SJCRH30 (cell line): ENCODE results near the gene FGF22. TPM values are rescaled to one million over a fixed set of nuclear protein-coding genes. Genes with fewer than 3 reads are reported as not detected.
"Not testable (repeated sequence)": the region's sequence is repeated elsewhere in the genome, so short reads cannot be mapped to it uniquely, and the experiment has no call there.

ENCODE experiments used
- DNase-seq, 2 experiments: peaks; one replicate each; pipeline ENCODE4 v3.0.0-alpha.2; 2015 to 2020
- H3K27ac ChIP-seq: fragments of 250-450 bp; sonication (Bioruptor Pico); 2 replicates; pipeline ENCODE4 v1.5.1; 2020; ENCODE audit warnings: mild to moderate bottlenecking, moderate library complexity
- H3K27me3 ChIP-seq: fragments of 250-450 bp; sonication (Bioruptor Pico); 2 replicates; pipeline ENCODE4 v1.5.1; 2020; ENCODE audit warnings: mild to moderate bottlenecking, moderate library complexity
- H3K36me3 ChIP-seq: fragments of 250-450 bp; sonication (Bioruptor Pico); 2 replicates; pipeline ENCODE4 v1.5.1; 2020; ENCODE audit warnings: mild to moderate bottlenecking, moderate library complexity
- H3K4me1 ChIP-seq: fragments of 250-450 bp; sonication (Bioruptor Pico); 2 replicates; pipeline ENCODE4 v1.5.1; 2020; ENCODE audit warnings: mild to moderate bottlenecking, moderate library complexity
- H3K4me3 ChIP-seq: fragments of 250-450 bp; sonication (Bioruptor Pico); 2 replicates; pipeline ENCODE4 v1.5.1; 2020; ENCODE audit warnings: mild to moderate bottlenecking, moderate library complexity
- H3K9me3 ChIP-seq: fragments of 250-450 bp; sonication (Bioruptor Pico); replicated peaks from 2 replicates; pipeline ENCODE4 v1.5.1; 2020; ENCODE audit warnings: mild to moderate bottlenecking, moderate library complexity
- total RNA-seq: library from RNA; depleted of rRNA; stranded (reverse); fragments of >200 nt; shearing (Covaris generic); gene quantifications from 2 replicates; pipeline ENCODE4 v1.2.3, GENCODE V29; 2014

FGF22 gene
- total RNA-seq, 1 experiment from 2014 or later = not detected

DNA sequence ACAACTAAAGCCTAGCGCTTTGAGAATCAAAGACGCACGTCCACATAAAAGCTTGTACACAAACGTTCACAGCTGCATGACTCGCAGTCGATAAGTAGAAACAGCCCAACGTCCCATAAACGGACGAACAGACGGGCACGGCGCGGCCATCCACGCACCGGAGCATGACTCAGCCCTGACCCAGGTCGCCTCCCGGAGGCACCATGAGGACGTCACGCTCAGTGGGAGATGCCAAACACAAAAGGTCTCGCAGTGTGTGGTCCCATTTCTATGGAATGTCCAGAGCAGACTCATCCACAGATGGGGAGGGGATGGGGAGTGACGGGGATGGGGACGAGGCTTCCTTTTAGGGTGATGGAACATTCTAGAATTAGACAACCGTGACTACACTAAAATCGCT is 15.7 kb upstream of the FGF22 start:
- DNase-seq = no peak
- Histone ChIP-seq H3K27ac (no peak overlapping the region), H3K27me3 (no peaks in the 10 kb centered on the region), H3K36me3 (peaks cover 32% of the 10 kb centered on the region), H3K9me3 (no peaks in the 10 kb centered on the region), H3K4me1 (no peaks in the 10 kb centered on the region), H3K4me3 (no peak overlapping the region)

DNA sequence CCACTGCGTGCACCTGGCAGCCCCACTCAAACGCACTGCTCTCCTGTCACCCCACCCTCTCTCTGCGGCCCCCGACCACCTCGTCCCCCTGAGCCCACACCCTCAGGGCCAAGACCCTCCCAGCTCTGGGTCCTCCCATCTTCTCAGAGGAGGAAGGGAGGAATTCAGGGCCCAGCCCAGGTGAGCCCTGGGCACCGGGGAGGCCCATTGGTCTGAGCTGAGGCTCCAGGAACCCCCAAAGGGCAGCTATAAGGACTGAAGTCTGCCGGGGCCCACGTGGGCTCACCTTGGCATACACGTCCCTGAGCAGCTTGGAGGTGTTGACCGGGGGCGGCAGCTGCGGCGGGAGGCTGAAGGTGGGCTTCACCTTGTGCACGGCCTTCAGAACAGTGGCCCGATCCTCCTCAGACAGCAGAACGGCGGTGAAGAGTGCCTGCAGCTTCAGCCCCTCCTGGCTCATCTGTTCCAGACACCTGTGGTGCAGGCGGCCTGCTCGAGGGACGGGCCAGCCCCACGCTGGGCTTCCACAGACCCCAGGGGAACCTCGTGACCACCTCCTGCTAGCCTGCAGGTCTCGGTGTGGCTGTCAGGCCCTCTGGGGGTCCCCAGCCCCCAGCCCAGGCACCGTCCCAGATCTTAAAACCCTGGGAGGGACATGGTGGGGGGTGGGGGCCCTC is 15.1 kb upstream of the FGF22 start:
- Histone ChIP-seq H3K4me3 (no peak overlapping the region), H3K4me1 (no peaks in the 10 kb centered on the region), H3K27me3 (no peaks in the 10 kb centered on the region), H3K27ac (no peak overlapping the region), H3K9me3 (no peaks in the 10 kb centered on the region), H3K36me3 (peaks cover 26% of the 10 kb centered on the region)
- no peak for DNase-seq

DNA sequence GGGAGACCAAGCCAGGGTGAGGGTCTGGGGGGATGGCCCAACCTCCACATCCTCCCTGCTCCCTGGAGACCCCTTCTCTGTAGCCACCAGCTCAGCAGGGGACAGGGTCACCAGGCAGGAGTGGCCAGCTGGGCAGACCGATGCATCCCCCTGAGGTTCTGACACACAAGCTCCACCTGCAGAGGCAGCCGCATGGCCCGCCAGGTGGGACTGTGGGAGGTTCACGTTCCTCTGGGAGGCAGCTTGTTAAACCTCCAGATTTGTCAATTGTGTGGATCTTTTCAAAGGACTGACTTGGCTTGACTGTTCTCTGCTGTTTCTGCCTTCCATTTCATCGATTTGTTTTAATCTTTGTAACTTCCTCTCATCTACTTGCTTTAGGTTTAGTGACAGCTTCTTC is 14.4 kb upstream of the FGF22 start:
- H3K9me3 ChIP-seq = no peaks in the 10 kb centered on the region
- H3K27ac ChIP-seq = no peak overlapping the region
- H3K36me3 ChIP-seq = peaks cover 19% of the 10 kb centered on the region
- DNase-seq = no peak
- no peaks in the 10 kb centered on the region for H3K4me1 ChIP-seq
- H3K4me3 ChIP-seq = no peak overlapping the region
- no peaks in the 10 kb centered on the region for H3K27me3 ChIP-seq

DNA sequence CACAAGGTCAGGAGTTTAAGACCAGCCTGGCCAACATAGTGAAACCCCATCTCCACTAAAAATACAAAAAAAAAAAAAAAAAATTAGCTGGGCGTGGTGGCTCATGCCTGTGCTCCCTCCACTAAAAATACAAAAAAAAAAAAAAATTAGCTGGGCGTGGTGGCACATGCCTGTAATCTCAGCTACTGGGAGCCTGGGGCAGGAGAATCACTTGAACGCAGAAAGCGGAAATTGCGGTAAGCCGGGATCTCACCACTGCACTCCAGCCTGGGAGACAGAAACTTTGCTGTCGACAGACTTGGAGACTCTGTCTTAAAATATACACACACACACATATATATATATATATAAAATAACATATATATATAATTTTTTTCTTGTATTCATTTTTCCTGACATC is 13.1 kb upstream of the FGF22 start:
- not testable (repeated sequence) for H3K4me1 ChIP-seq, H3K9me3 ChIP-seq, H3K4me3 ChIP-seq, H3K27me3 ChIP-seq, DNase-seq, H3K27ac ChIP-seq
- peaks cover 17% of the 10 kb centered on the region for H3K36me3 ChIP-seq

DNA sequence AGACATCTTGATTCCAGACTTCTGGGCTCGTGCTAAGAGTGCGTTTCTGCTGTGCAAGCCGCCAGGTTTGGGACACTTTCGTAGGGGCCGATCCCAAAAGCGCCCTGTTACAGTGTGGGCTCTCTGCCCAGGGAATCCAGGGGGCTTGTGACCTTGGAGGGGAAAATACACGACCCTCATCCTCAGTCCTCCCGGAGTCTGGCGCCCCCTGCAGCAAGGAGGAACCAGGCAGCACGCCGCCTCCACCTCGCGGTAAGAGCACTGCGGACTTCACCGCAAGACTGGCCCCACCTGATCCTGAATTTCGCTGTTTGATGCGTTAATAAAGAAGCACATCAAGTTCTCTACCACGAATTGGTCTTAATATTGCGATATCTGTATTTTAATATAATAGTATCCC is 11.5 kb upstream of the FGF22 start:
- peaks cover 8% of the 10 kb centered on the region; the same call in 1 of the 2 replicates for H3K36me3 ChIP-seq
- no peaks in the 10 kb centered on the region for H3K4me1 ChIP-seq
- DNase-seq = no peak
- H3K9me3 ChIP-seq = no peaks in the 10 kb centered on the region
- no peaks in the 10 kb centered on the region for H3K27me3 ChIP-seq
- no peak overlapping the region for H3K27ac ChIP-seq
- no peak overlapping the region for H3K4me3 ChIP-seq

DNA sequence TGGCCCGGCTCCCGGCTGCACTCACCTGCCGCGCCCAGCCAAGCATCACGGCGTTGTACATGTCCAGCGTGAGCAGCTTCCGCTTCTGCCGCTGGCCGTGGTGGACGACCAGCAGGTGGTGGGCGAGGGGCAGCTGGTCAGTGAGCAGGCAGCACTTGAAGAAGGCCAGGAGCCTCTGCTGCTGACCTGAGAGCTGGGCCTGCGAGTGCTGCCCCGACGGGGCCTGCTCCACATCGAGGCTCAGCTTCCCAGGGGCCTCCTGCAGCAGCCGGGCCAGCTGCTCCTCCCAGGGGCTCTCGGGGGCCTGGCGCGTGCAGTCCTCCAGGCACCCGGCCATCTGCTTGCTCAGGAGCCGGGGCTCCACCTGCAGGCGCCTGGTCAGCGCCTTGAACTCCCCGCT is 10.2 kb upstream of the FGF22 start:
- not testable (repeated sequence) for H3K27me3 ChIP-seq, DNase-seq, H3K36me3 ChIP-seq, H3K27ac ChIP-seq, H3K9me3 ChIP-seq, H3K4me1 ChIP-seq, H3K4me3 ChIP-seq

DNA sequence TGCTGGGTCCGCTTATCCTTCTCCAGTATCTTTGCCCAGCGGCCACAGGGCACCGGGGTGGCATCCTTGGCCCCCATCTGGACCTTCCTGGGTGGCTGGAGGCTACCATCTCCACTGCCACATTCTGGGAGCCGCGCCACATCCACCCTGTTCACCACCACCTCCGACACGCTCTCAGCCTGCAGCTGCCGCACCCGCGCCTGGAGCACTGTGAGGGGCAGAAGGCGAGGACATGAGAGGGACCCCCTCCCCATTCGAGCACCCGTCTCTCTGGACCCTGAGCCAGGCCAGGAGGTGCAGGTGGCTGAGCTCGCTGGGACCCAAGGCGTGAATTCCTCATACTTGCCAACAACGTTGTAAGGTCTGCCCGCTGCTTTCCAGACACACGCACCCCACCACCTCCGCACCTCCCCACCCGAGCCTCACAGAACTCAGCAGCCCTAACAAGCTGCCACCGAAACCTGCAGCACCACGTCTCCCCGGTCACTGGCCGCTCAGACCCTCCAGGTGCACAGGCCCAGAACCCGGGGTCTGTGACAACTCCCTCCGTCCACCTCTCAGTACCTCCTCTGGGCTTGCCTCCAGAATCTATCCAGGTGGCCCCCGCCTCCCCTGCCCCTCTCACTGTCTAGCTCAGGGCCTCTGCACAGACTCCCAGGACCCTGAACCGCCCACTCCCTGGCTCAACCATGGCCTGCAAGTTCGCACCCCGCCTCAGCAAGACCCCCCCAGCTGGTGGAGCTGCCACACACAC is 9.5 kb upstream of the FGF22 start:
- no peak overlapping the region for H3K27ac ChIP-seq
- peaks cover 5% of the 10 kb centered on the region; the same call in 1 of the 2 replicates for H3K36me3 ChIP-seq
- no peak overlapping the region for H3K4me3 ChIP-seq
- no peak for DNase-seq
- H3K9me3 ChIP-seq = no peaks in the 10 kb centered on the region
- H3K4me1 ChIP-seq = no peaks in the 10 kb centered on the region
- H3K27me3 ChIP-seq = no peaks in the 10 kb centered on the region

DNA sequence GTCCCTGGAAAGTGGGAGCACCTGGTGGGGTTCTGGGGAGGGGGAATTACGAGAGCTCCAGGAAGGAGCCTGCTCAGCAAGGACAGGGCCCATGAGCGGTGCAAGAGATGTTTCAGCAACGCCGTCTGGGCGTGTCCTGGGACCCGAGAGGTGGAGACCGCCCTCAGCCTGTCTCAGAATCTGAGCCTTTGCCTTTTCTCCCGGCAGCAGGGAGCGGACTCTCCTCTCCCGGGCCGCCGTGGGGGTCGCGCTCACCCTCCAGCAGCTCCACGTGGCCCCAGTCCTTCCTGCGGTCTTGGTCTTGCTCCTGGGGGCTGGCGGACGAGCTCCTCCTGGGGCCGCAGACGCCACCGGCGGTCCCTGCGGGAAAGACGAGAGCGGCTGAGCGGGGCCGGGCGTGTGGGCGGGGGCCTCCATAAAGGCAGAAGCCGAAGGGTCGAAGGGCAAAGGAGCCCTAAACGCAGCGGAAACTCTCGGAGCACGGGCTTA is 7.1 kb upstream of the FGF22 start:
- peaks cover 3% of the 10 kb centered on the region; the same call in 1 of the 2 replicates for H3K36me3 ChIP-seq
- H3K9me3 ChIP-seq = no peaks in the 10 kb centered on the region
- H3K4me1 ChIP-seq = no peaks in the 10 kb centered on the region
- H3K27ac ChIP-seq = peak overlapping the region; percentile 36; the same call in 1 of the 2 replicates
- peak overlapping the region; percentile 95 for H3K4me3 ChIP-seq
- H3K27me3 ChIP-seq = no peaks in the 10 kb centered on the region
- peak; percentile 59 to 70 for DNase-seq

DNA sequence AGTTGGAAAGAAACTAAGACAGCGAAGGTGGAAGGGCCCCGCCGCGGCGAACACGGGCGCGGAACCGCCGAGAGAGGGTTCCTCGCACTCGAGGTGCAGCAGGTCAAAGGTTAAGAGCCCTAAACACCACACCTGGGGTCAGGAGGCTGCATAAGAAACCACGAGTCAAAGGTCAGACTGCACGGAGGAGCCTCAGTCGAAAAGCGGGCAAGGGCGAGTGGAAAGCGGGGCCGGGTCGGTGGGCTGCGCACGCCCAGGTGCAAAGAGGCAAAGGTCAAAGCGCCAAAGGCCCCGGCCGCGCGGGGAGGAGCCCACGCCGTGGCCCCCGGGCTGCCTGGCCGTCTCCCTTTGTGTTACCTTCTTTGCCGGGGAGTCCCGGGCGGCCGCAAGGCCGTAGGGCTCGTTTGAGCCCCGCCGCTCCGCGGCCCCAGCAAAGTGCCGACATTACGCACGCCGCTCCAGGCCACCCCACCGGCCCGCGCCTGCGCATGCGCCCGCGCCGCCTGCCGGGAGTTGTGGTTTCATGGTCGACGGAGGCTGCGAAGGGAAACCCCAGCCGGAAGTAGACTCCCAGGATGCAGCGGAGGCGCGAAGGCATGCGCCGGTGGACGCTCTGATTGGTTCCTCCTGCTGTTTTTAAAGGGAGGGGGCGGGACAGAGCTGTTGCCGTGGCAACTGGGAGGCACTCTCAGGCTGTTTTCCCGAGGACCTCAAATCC is 6.5 kb upstream of the FGF22 start, which contains the start of gene POLRMT:
TSS of gene POLRMT (minus strand) at position 470 of the 718 bp plus-strand sequence. CDS start at position 445, 25 bp downstream.
- DNase-seq = peak; percentile 96 to 97
- peak within 1 kb of the TSS; percentile 36; the same call in 1 of the 2 replicates for H3K27ac ChIP-seq
- peaks cover 3% of the 10 kb centered on the region; the same call in 1 of the 2 replicates for H3K36me3 ChIP-seq
- no peaks in the 10 kb centered on the region for H3K27me3 ChIP-seq
- peak within 1 kb of the TSS; percentile 95 for H3K4me3 ChIP-seq
- no peaks in the 10 kb centered on the region for H3K9me3 ChIP-seq
- H3K4me1 ChIP-seq = no peaks in the 10 kb centered on the region

DNA sequence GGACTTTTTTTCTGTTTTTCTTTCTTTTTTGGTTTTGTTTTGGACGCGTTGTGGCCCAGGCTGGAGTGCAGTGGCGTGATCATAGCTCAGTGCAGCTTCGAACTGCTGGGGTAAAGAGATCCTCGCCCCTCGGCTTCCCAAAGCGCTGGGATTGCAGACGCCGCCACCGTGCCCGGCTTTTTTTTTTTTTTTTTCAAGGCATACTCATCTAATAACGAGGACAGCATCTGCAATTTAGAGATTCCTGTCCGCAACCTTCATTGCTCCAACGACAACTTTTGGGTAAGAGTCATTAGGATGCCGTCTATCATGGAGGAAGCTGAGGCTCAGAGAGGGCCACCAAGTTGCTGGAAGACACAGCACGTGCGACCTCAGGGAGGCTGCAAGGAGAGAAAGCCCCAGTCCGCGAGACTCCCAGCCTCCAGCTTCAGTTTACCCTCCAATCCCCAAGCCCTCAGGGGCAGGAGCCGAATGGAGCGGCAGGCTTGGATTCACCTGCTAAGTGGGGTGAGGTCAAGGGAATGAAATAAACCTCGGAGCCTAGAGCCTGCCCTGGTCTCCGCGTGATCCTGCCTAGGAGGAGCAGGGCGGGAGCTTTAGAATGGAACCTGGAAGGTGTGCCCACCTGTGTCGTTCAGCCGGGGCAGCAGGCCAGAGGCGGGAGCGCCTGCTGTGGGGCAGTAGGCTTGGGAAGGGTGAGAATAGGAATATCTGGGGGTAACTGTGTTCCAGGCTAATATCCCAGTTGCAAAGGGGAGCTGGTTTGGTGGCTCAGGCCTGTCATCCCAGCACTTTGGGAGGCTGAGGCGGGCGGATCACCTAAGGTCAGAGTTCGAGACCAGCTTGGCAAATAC is 5.7 kb upstream of the FGF22 start:
- Histone ChIP-seq H3K4me1 (no peaks in the 10 kb centered on the region), H3K27ac (no peak overlapping the region), H3K9me3 (no peaks in the 10 kb centered on the region), H3K27me3 (no peaks in the 10 kb centered on the region), H3K36me3 (no peaks in the 10 kb centered on the region), H3K4me3 (peak overlapping the region; percentile 95)
- peak in 1 of 2 experiments; percentile 13 for DNase-seq

DNA sequence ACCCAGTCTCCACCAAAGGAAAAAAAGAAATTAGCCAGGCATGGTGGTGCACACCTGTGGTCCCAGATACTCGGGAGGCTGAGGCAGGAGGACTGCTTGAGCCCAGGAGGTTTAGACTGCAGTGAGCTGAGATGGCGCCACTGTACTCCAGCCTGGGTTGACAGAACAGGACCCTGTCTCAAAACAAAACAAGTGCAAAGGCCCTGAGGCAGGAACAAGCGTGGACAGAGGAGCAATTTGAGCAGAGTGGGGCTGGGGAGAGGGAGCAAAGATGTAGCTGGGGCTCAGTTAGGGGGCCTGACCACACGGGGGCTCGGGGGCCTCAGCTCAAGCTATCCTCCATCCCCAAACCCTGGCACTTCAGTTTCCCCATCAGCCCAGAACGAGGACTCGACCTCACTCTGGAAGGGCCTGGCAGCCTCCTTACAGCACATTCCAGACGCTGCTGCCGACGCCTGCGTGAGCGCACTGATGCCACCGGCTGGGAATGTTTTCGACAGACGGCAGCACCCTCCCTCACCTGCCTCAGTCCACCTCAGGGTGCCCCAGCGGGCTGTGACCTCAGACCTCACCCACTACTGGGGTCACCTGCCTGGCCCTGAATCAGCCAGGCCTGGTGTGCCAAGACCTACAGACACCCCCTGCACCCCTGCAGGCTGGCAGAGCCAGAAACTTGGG is 4.6 kb upstream of the FGF22 start:
- Histone ChIP-seq H3K9me3 (no peaks in the 10 kb centered on the region), H3K4me3 (no peak overlapping the region), H3K36me3 (no peaks in the 10 kb centered on the region), H3K27ac (no peak overlapping the region), H3K4me1 (no peaks in the 10 kb centered on the region), H3K27me3 (no peaks in the 10 kb centered on the region)
- no peak for DNase-seq

DNA sequence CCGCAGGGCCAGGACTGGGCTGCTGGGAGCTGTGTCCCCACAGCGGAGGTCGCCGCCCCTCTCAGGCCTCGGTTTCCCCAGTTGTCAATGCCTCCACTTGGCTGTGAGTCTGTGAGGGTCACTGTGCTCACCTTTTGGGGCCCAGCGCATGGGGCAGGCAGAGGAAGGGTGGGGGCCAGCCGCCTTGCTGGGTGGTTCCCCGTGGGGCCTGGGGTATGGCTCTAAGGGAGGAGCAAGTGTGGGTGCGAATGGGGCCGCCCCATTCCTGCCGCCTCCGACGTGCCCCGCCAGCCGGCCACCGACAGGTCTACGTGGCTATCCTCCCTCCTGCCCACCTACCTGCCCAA is 800 bp upstream of the FGF22 start:
- Histone ChIP-seq H3K27me3 (no peaks in the 10 kb centered on the region), H3K36me3 (no peaks in the 10 kb centered on the region), H3K9me3 (no peaks in the 10 kb centered on the region), H3K4me3 (no peak overlapping the region), H3K27ac (no peak overlapping the region), H3K4me1 (no peaks in the 10 kb centered on the region)
- DNase-seq = no peak

DNA sequence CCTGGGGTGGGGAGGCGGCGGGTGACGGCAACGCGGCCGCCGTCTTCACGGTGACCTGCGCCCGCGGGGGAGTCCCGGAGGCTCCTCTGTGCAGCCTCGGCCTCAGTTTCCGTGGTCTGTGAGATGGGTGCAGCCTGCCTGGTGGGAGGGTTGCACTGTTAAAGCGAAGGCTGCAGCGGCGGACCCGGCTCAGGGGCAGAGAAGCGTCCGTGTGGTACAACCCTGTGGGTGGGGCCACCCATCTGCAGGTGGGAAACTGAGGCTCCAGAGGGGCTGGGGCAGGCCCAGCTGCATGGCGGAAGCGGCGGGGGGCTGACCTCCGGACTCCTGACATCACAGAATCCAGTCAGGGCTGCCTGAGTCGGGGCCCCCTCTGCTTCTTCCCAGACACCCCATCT is 481 bp downstream of the FGF22 start:
- DNase-seq = no peak
- Histone ChIP-seq H3K36me3 (peaks cover 7% of the 10 kb centered on the region; the same call in 1 of the 2 replicates), H3K4me3 (no peak overlapping the region), H3K27ac (no peak overlapping the region), H3K4me1 (no peaks in the 10 kb centered on the region), H3K9me3 (no peaks in the 10 kb centered on the region), H3K27me3 (no peaks in the 10 kb centered on the region)
